HepG2 (cell line): ENCODE measurements around the gene EEF1AKMT3. TPM values are rescaled to one million over a fixed set of nuclear protein-coding genes. Genes with fewer than 3 reads are reported as not detected.

Experiments used
- BORCS8-MEF2B ChIP-seq: sonication (generic); formaldehyde crosslinking; IDR thresholded peaks from 2 replicates; pipeline ENCODE4 v1.8.0; 2022; ENCODE audit warnings: mild to moderate bottlenecking, missing genetic modification reagents
- HHEX ChIP-seq: IDR thresholded peaks from 2 replicates; pipeline ENCODE4 v1.6.1; 2016; ENCODE audit warnings: control low read depth
- HNRNPH1 ChIP-seq: fragments of 200-400 bp; formaldehyde crosslinking; optimal IDR thresholded peaks from 2 replicates; pipeline ENCODE3; 2017; ENCODE audit warnings: mild to moderate bottlenecking, low read depth, low read length
- HNRNPLL ChIP-seq: fragments of 200-400 bp; formaldehyde crosslinking; IDR thresholded peaks from 2 replicates; pipeline ENCODE4 v1.6.1; 2017; ENCODE audit warnings: mild to moderate bottlenecking, low read depth, low read length; ENCODE audit not compliant: poor library complexity, severe bottlenecking
- KDM4B ChIP-seq: sonication (generic); formaldehyde crosslinking; IDR thresholded peaks from 2 replicates; pipeline ENCODE4 v1.4.0; 2020; ENCODE audit warnings: missing genetic modification reagents
- KMT2A ChIP-seq: sonication (generic); formaldehyde crosslinking; IDR thresholded peaks from 2 replicates; pipeline ENCODE4 v1.4.0; 2020; ENCODE audit warnings: missing genetic modification reagents
- MED13 ChIP-seq: sonication (generic); formaldehyde crosslinking; IDR thresholded peaks from 2 replicates; pipeline ENCODE4 v1.5.0; 2020; ENCODE audit warnings: missing genetic modification reagents
- MIER2 ChIP-seq: IDR thresholded peaks from 2 replicates; pipeline ENCODE4 v1.6.1; 2016; ENCODE audit warnings: missing biosample characterization, missing genetic modification reagents
- NCOA5 ChIP-seq: sonication (generic); formaldehyde crosslinking; IDR thresholded peaks from 2 replicates; pipeline ENCODE4 v1.4.0; 2020; ENCODE audit warnings: missing genetic modification reagents
- POGZ ChIP-seq: sonication (generic); formaldehyde crosslinking; IDR thresholded peaks from 2 replicates; pipeline ENCODE4 v1.4.0; 2020; ENCODE audit warnings: mild to moderate bottlenecking, missing genetic modification reagents
- THAP9 ChIP-seq: sonication (generic); formaldehyde crosslinking; IDR thresholded peaks from 2 replicates; pipeline ENCODE4; 2020; ENCODE audit warnings: missing genetic modification reagents, mild to moderate bottlenecking, borderline replicate concordance
- ZBTB14 ChIP-seq: sonication (generic); formaldehyde crosslinking; IDR thresholded peaks from 2 replicates; pipeline ENCODE4 v1.4.0; 2020; ENCODE audit warnings: missing genetic modification reagents
- ZFP36 ChIP-seq: fragments of 150-350 bp; IDR thresholded peaks from 2 replicates; pipeline ENCODE4 v1.6.1; 2018; ENCODE audit warnings: borderline replicate concordance, low read length, low read depth; ENCODE audit not compliant: partially characterized antibody
- ZNF205 ChIP-seq: IDR thresholded peaks from 2 replicates; pipeline ENCODE4 v1.6.1; 2018; ENCODE audit warnings: missing biosample characterization, missing genetic modification reagents
- ZNF251 ChIP-seq: sonication (generic); formaldehyde crosslinking; IDR thresholded peaks from 2 replicates; pipeline ENCODE4 v1.9.0; 2021; ENCODE audit warnings: mild to moderate bottlenecking, missing genetic modification reagents
- ZNF263 ChIP-seq: sonication (generic); formaldehyde crosslinking; IDR thresholded peaks from 2 replicates; pipeline ENCODE4 v1.4.0; 2020; ENCODE audit warnings: missing genetic modification reagents
- ZNF3 ChIP-seq: IDR thresholded peaks from 2 replicates; pipeline ENCODE4 v1.7.0; 2017; ENCODE audit warnings: inconsistent platforms
- ZNF329 ChIP-seq: sonication (generic); formaldehyde crosslinking; IDR thresholded peaks from 2 replicates; pipeline ENCODE4 v1.9.0; 2021; ENCODE audit warnings: low read depth, mild to moderate bottlenecking, missing genetic modification reagents
- ZNF646 ChIP-seq: sonication (generic); formaldehyde crosslinking; IDR thresholded peaks from 2 replicates; pipeline ENCODE4 v1.9.0; 2021; ENCODE audit warnings: mild to moderate bottlenecking, missing genetic modification reagents
- ZNF776 ChIP-seq: sonication (generic); formaldehyde crosslinking; IDR thresholded peaks from 2 replicates; pipeline ENCODE4 v1.4.0; 2020; ENCODE audit warnings: mild to moderate bottlenecking, missing genetic modification reagents
- ZNF883 ChIP-seq: sonication (generic); formaldehyde crosslinking; IDR thresholded peaks from 2 replicates; pipeline ENCODE4 v1.5.1; 2020; ENCODE audit warnings: mild to moderate bottlenecking, missing genetic modification reagents; ENCODE audit errors: not compliant biosample characterization
- polyA plus RNA-seq, 8 experiments: library from polyadenylated mRNA; depleted of rRNA in 3 of 8; stranded (reverse) in 7 of 8; unstranded in 1 of 8; fragments of >200 nt; fragmentation: Illumina TruSeq in 4 of 8; extraction: Trizol in 4 of 8; gene quantifications; 2 replicates each; pipeline versions ENCODE4 v1.2.1 to v1.2.3, GENCODE V29; 2011 to 2016; ENCODE audit warnings: low read depth in 4 of 8, missing spikeins in 1 of 8, mixed read lengths in 1 of 8; ENCODE audit not compliant: insufficient read depth in 1 of 8
- total RNA-seq, 5 experiments: library from RNA; depleted of rRNA; stranded (reverse); fragments of >200 nt; fragmentation: Illumina TruSeq; extraction: Trizol; gene quantifications; 2 replicates each; pipeline ENCODE4 v1.2.3, GENCODE V29; 2016; ENCODE audit warnings: low read depth in 1 of 5

The EEF1AKMT3 gene
- total and polyA plus RNA-seq, 2 of the 13 experiments (the other 11 are each of a cell fraction or from before 2014, with no cell fraction given): 4.7 to 11.4 TPM

GRCh38 chr12:57726151-57726883, 46.1 kb upstream of the EEF1AKMT3 start (continued):
- no peak for TF ChIP-seq ZNF646 (CRISPR knock-in tag)
- no peak for TF ChIP-seq ZFP36
- TF ChIP-seq MIER2 (CRISPR knock-in tag): peak; percentile 52; the same call in 1 of the 2 replicates
- TF ChIP-seq MED13: no peak
- TF ChIP-seq ZNF263 (CRISPR knock-in tag): no peak
- no peak for TF ChIP-seq ZNF251
- TF ChIP-seq KMT2A: no peak
- TF ChIP-seq BORCS8-MEF2B (CRISPR knock-in tag): 0 out of 2 replicates have a peak, but pooled peaks have one; percentile 3
- TF ChIP-seq ZNF329: no peak
- TF ChIP-seq ZNF205 (CRISPR knock-in tag): no peak; the same call in 1 of the 2 replicates
- no peak; the same call in 1 of the 2 replicates for TF ChIP-seq ZNF776 (CRISPR knock-in tag)
- TF ChIP-seq HHEX (CRISPR knock-in tag): no peak
- no peak for TF ChIP-seq KDM4B
- TF ChIP-seq NCOA5 (CRISPR knock-in tag): no peak
- 0 out of 2 replicates have a peak, but pooled peaks have one; percentile 32 for TF ChIP-seq POGZ (CRISPR knock-in tag)
- peak; percentile 97 for TF ChIP-seq HNRNPLL
- TF ChIP-seq ZNF883: no peak
- no peak for TF ChIP-seq ZNF3
- peak; percentile 23; the same call in 1 of the 2 replicates for TF ChIP-seq THAP9
- no peak for TF ChIP-seq HNRNPH1
- TF ChIP-seq ZBTB14 (CRISPR knock-in tag): no peak
